T-helper 17 cell (primary cell): Measurements from ENCODE around the gene TRPC4AP. TPM values are rescaled to one million over a fixed set of nuclear protein-coding genes. Genes with fewer than 3 reads are reported as not detected.

Experiments
- ATAC-seq: fragments of 150-1000 bp; cut with Tn5 transposase; 2 replicates; pipeline ENCODE4 v1.10.0; 2021; ENCODE audit warnings: mild to moderate bottlenecking, moderate library complexity
- DNase-seq, 3 donors: peaks; one replicate each; pipeline versions ENCODE4 v3.0.0 to v3.0.0-alpha.2; 2020 to 2021
- H3K9me3 ChIP-seq: one replicate; pipeline ENCODE4 v1.7.0; 2013; ENCODE audit warnings: low read length, mild to moderate bottlenecking; ENCODE audit not compliant: control insufficient read depth, poor library complexity, severe bottlenecking
- H3K27ac Mint-ChIP-seq: one replicate; pipeline ENCODE4 v1.8.0; 2022; ENCODE audit warnings: mild to moderate bottlenecking, moderate library complexity, mixed read lengths
- H3K27me3 Mint-ChIP-seq: one replicate; pipeline ENCODE4 v1.8.0; 2022; ENCODE audit warnings: mixed read lengths
- H3K36me3 Mint-ChIP-seq: one replicate; pipeline ENCODE4 v1.8.0; 2022; ENCODE audit warnings: low read depth, mixed read lengths
- H3K4me1 Mint-ChIP-seq: one replicate; pipeline ENCODE4 v1.8.0; 2022; ENCODE audit warnings: mild to moderate bottlenecking, mixed read lengths
- H3K4me3 Mint-ChIP-seq: one replicate; pipeline ENCODE4 v1.8.0; 2022; ENCODE audit warnings: mild to moderate bottlenecking, moderate library complexity, mixed read lengths
- total RNA-seq, 4 donors: library from RNA in 2 of 4; stranded (reverse) in 2 of 4; gene quantifications; one replicate each; pipeline ENCODE4 v1.2.3 and lab custom pipeline; 2022 to 2026

Gene TRPC4AP
- 10 to 100 TPM; 50.8 to 52.7 TPM for total RNA-seq
- 133 to 152 reads per million in 2 donors for total RNA-seq (lab: John Stamatoyannopoulos, UW)

GRCh38 chr20:35092524-35093266 is at the start of gene TRPC4AP:
Gene TRPC4AP (minus strand): TSS chr20:35092807. CDS start chr20:35092781, 26 bp downstream.
- peak; percentile 98 for ATAC-seq
- peak within 1 kb of the TSS; percentile 99 for H3K4me3 Mint-ChIP-seq
- peak; percentile 83 to 86 (median 84) for DNase-seq
- peaks cover 3% of the 10 kb centered on the region for H3K36me3 Mint-ChIP-seq
- H3K4me1 Mint-ChIP-seq = peaks cover 29% of the 10 kb centered on the region
- no peaks in the 10 kb centered on the region for H3K27me3 Mint-ChIP-seq
- H3K27ac Mint-ChIP-seq = peak within 1 kb of the TSS; percentile 93
- no peaks in the 10 kb centered on the region for H3K9me3 ChIP-seq

- no peak overlapping the region for H3K27ac Mint-ChIP-seq
These were observed 43.4 kb upstream of the TRPC4AP start for GRCh38 chr20:35135867-35136586.

DNA sequence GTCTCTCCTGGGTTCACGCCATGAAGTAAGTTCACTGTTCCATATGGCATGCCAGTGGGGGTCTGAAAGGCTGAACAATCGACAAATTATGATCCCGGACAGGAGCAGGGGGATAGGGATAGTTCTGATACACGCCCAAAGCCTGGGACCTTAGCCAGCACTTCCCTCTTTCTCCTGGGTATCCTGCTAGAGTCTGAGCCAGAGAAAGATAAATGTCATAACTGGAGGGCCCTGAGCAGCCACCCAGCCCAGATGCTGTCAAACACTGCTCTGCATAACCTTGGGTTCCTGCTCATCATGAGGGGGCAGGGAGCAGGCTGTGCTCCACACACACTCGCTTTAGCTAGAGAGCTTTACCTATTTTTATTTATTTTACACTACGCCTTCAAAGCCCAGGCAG is 42.3 kb upstream of the TRPC4AP start:
- no peak for DNase-seq
- Mint-ChIP-seq H3K27ac (no peak overlapping the region), H3K4me1 (no peaks in the 10 kb centered on the region), H3K36me3 (peaks cover 4% of the 10 kb centered on the region), H3K27me3 (no peaks in the 10 kb centered on the region), H3K4me3 (no peak overlapping the region)
- no peak for ATAC-seq
- H3K9me3 ChIP-seq = no peaks in the 10 kb centered on the region

More at GRCh38 chr20:35135867-35136586, 43.4 kb upstream of the TRPC4AP start:
- DNase-seq = no peak
- H3K9me3 ChIP-seq = no peaks in the 10 kb centered on the region
- Mint-ChIP-seq H3K27me3 (no peaks in the 10 kb centered on the region), H3K4me3 (no peak overlapping the region), H3K4me1 (peaks cover 3% of the 10 kb centered on the region), H3K36me3 (peaks cover 6% of the 10 kb centered on the region)
- ATAC-seq = no peak

GRCh38 chr20:35134472-35134871 is 41.9 kb upstream of the TRPC4AP start:
- no peak for DNase-seq
- no peaks in the 10 kb centered on the region for H3K27me3 Mint-ChIP-seq
- no peak overlapping the region for H3K4me3 Mint-ChIP-seq
- H3K9me3 ChIP-seq = no peaks in the 10 kb centered on the region
- no peak for ATAC-seq
- H3K27ac Mint-ChIP-seq = no peak overlapping the region
- no peaks in the 10 kb centered on the region for H3K4me1 Mint-ChIP-seq
- peaks cover 4% of the 10 kb centered on the region for H3K36me3 Mint-ChIP-seq

DNA sequence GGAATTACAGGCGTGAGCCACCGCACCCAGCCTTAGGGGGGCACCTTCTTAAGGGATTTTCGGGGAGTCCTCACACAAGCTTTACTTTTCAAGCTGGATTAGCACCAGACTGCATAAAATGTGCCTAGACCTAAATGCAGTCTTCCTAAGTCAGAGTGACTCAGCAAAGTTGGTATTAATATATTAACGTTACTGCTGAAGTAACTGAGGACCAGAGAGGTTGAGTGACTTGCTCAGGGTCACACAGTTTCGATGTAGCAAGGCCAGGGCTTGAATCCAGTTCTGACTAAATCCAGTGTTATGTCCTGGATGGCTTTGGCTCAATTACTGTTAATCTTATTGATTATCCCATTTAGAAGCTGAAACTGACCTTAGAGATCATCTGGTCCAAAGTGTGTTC is 41.1 kb upstream of the TRPC4AP start:
- H3K27ac Mint-ChIP-seq = no peak overlapping the region
- ATAC-seq (no peak), DNase-seq (no peak)
- H3K4me3 Mint-ChIP-seq = no peak overlapping the region
- H3K27me3 Mint-ChIP-seq = no peaks in the 10 kb centered on the region
- H3K4me1 Mint-ChIP-seq = no peaks in the 10 kb centered on the region
- no peaks in the 10 kb centered on the region for H3K9me3 ChIP-seq
- H3K36me3 Mint-ChIP-seq = peaks cover 4% of the 10 kb centered on the region

- DNase-seq = no peak
- Mint-ChIP-seq H3K27ac (no peak overlapping the region), H3K27me3 (no peaks in the 10 kb centered on the region), H3K4me1 (no peaks in the 10 kb centered on the region), H3K4me3 (no peak overlapping the region), H3K36me3 (peaks cover 4% of the 10 kb centered on the region)
- H3K9me3 ChIP-seq = no peaks in the 10 kb centered on the region
- ATAC-seq = no peak
These were observed 40.4 kb upstream of the TRPC4AP start for GRCh38 chr20:35133031-35133430.

- ATAC-seq (no peak), DNase-seq (no peak)
- H3K4me1 Mint-ChIP-seq = no peaks in the 10 kb centered on the region
- no peak overlapping the region for H3K4me3 Mint-ChIP-seq
- H3K36me3 Mint-ChIP-seq = peaks cover 4% of the 10 kb centered on the region
- H3K27me3 Mint-ChIP-seq = no peaks in the 10 kb centered on the region
- no peak overlapping the region for H3K27ac Mint-ChIP-seq
- H3K9me3 ChIP-seq = no peaks in the 10 kb centered on the region
These were observed 39.3 kb upstream of the TRPC4AP start for GRCh38 chr20:35131934-35132333.

GRCh38 chr20:35129647-35130069 is 37.1 kb upstream of the TRPC4AP start:
- H3K36me3 Mint-ChIP-seq = peaks cover 9% of the 10 kb centered on the region
- H3K4me1 Mint-ChIP-seq = peaks cover 2% of the 10 kb centered on the region
- H3K27me3 Mint-ChIP-seq = no peaks in the 10 kb centered on the region

DNA sequence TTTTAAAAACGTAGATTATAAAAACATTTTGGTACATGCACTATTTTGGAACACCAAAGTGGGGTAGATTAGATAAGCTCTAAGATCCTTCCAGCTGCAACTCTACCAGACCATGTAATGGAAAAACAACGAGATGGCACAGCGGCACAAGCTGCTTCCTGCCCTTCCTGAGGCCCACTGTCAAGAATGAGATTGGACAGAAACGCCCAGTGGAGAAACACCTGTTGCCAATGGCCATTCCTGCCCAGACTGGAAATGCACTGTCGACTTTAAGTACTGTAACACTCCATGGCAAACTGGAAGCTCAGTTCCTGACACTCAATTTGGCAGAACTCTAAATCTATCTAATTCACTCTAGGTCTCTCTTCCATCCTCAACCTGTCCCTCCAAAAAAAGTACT is 33.1 kb upstream of the TRPC4AP start:
- H3K4me3 Mint-ChIP-seq = no peak overlapping the region
- DNase-seq = no peak
- no peaks in the 10 kb centered on the region for H3K27me3 Mint-ChIP-seq
- peaks cover 2% of the 10 kb centered on the region for H3K4me1 Mint-ChIP-seq
- H3K36me3 Mint-ChIP-seq = peaks cover 5% of the 10 kb centered on the region
- no peak overlapping the region for H3K27ac Mint-ChIP-seq
- no peak for ATAC-seq
- no peaks in the 10 kb centered on the region for H3K9me3 ChIP-seq

More at GRCh38 chr20:35129647-35130069, 37.1 kb upstream of the TRPC4AP start:
- Mint-ChIP-seq H3K27ac (no peak overlapping the region), H3K4me3 (no peak overlapping the region)
- DNase-seq = no peak
- no peak for ATAC-seq
- H3K9me3 ChIP-seq = no peaks in the 10 kb centered on the region

GRCh38 chr20:35122756-35123405 is 30.3 kb upstream of the TRPC4AP start:
- Mint-ChIP-seq H3K4me1 (peaks cover 2% of the 10 kb centered on the region), H3K4me3 (no peak overlapping the region), H3K27me3 (no peaks in the 10 kb centered on the region), H3K36me3 (peaks cover 6% of the 10 kb centered on the region), H3K27ac (no peak overlapping the region)
- ATAC-seq (no peak), DNase-seq (no peak)
- no peaks in the 10 kb centered on the region for H3K9me3 ChIP-seq

DNA sequence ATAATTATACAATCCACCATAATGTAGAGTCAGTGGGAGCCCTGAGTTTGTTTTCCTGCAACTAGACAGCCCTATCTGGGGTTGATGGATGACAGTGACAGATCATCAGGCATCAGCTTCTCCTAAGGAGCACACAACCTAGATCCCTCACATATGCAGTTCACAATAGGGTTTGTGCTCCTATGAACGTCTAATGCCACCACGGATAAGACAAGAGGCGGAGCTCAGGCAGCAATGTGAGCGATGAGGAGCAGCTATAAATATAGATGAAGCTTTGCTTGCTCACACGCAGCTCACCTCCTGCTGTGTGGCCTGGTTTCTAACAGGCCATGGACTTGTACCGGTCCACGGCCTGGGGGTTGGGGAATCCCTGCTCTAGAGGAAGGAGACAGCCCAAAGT is 28.6 kb upstream of the TRPC4AP start:
- H3K36me3 Mint-ChIP-seq = peaks cover 12% of the 10 kb centered on the region
- no peaks in the 10 kb centered on the region for H3K9me3 ChIP-seq
- H3K4me1 Mint-ChIP-seq = peaks cover 5% of the 10 kb centered on the region
- no peak overlapping the region for H3K27ac Mint-ChIP-seq
- H3K27me3 Mint-ChIP-seq = no peaks in the 10 kb centered on the region
- no peak overlapping the region for H3K4me3 Mint-ChIP-seq
- DNase-seq = no peak
- ATAC-seq = no peak

DNA sequence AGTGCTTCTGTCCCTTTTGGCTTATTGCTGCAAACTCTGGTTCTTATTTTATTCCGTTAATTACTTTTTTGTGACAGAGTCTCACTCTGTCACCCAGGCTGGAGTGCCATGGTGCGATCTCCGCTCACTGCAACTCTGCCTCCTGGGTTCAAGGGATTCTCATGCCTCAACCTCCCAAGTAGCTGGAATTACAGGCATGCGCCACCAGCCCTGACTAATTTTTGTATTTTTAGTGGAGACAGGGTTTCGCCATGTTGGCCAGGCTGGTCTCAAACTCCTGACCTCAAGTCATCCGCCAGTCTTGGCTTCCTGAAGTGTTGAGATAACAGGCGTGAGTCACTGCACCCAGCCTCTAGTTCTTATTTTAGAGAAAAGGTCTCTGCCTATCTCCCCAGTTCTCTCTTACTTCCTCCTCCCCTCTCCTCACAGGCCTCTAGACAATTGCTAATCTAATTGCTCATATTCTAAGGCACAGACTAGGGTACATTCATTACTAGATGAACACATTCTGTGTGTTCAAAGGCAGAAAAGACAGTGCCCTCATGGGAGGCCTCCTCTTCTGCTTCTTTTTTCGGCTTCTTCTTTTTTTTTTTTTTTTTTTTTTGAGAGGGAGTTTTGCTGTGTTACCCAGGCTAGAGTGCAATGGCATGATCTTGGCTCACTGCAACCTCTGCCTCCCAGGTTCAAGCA is 27.6 kb upstream of the TRPC4AP start:
- DNase-seq (no peak), ATAC-seq (no peak)
- Mint-ChIP-seq H3K27me3 (no peaks in the 10 kb centered on the region), H3K36me3 (peaks cover 9% of the 10 kb centered on the region), H3K4me3 (no peak overlapping the region), H3K27ac (no peak overlapping the region), H3K4me1 (peaks cover 3% of the 10 kb centered on the region)
- H3K9me3 ChIP-seq = no peaks in the 10 kb centered on the region

GRCh38 chr20:35117629-35118028 is 25.0 kb upstream of the TRPC4AP start:
- peaks cover 3% of the 10 kb centered on the region for H3K4me1 Mint-ChIP-seq
- peaks cover 9% of the 10 kb centered on the region for H3K36me3 Mint-ChIP-seq
- H3K9me3 ChIP-seq = no peaks in the 10 kb centered on the region
- no peak overlapping the region for H3K4me3 Mint-ChIP-seq
- peak overlapping the region; percentile 74 for H3K27ac Mint-ChIP-seq
- H3K27me3 Mint-ChIP-seq = no peaks in the 10 kb centered on the region
- ATAC-seq (no peak), DNase-seq (no peak)
